ENCODE data around the gene KDM6B. TPM values are rescaled to one million over a fixed set of nuclear protein-coding genes. Genes with fewer than 3 reads are reported as not detected.

KDM6B gene
- total and polyA plus RNA-seq, 9 of the 15 experiments (the other 6 are each of a cell fraction or from before 2014, with no cell fraction given), result 0.01 to 22.9 (median 2.2) TPM

DNA sequence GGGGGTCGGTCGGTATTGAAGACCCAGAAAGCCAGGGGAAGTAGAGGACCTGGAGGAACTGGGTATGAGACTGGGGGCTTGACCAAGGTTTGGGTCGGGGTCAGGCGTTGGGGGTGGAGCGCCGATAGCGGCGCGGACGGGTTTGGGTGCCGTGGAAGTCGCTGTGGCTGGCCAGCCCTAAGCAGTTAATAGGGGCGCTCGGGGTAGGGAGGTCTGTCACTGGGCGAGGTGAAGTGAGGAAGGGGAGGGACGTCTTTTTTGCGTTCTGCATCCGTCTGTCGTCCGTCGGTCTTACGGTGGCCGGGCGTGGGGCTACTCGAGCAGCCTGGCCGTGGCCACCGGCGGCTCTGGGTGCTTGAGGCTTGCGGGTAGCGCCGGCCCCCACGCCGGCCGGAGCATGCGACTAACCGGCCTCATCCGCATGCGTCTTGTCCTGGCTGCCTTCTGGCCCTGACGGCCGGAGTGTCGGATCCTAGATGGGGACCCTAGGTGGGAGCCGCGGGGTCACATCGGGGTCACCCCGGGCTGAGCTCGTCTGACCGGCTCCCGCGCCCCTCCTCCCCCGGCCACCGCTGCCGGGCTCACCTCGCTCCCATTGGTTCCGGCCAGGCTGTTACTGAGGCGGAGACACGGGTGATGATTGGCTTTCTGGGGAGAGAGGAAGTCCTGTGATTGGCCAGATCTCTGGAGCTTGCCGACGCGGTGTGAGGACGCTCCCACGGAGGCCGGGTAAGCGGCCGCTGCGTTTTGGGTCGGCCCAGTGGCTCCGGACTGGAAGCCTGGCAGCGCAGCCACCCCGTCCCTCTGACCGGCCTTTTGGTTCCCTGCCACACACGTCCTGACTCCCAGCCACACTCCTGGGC, 10.5 kb downstream of the KDM6B start (continued):
- TF ChIP-seq RAD21 (CRISPR knock-in tag; conservative IDR thresholded peaks at IDR 0.05 in 1 of 2, IDR thresholded peaks at IDR 0.05 in 1 of 2) (no peak), EWSR1 (IDR thresholded peaks at IDR 0.05; ENCODE audit: borderline replicate concordance, low read depth, partially characterized antibody) (no peak), FOXA3 (CRISPR knock-in tag; conservative IDR thresholded peaks at IDR 0.05 in 1 of 2, IDR thresholded peaks at IDR 0.05 in 1 of 2) (no peak), FOXM1 (IDR thresholded peaks at IDR 0.05; ENCODE audit: low read depth) (no peak), FOXM1 (CRISPR knock-in tag; IDR thresholded peaks at IDR 0.05; ENCODE audit: low read depth) (no peak), NBN (IDR thresholded peaks at IDR 0.05; ENCODE audit: low read depth) (no peak), YBX1 (IDR thresholded peaks at IDR 0.05) (no peak), L3MBTL2 (IDR thresholded peaks at IDR 0.05) (peak; percentile 43; the same call in 1 of the 2 replicates), KDM5B (IDR thresholded peaks at IDR 0.05; ENCODE audit: insufficient replicate concordance, low read depth, low read length) (no peak), POLR2A (conservative IDR thresholded peaks at IDR 0.05) (peak; percentile 79), CEBPB (tag; IDR thresholded peaks at IDR 0.05) (no peak), PPARD (CRISPR knock-in tag; IDR thresholded peaks at IDR 0.05) (no peak), ZNF431 (CRISPR knock-in tag; IDR thresholded peaks at IDR 0.05) (no peak)
- TF ChIP-seq, protein P1, sequence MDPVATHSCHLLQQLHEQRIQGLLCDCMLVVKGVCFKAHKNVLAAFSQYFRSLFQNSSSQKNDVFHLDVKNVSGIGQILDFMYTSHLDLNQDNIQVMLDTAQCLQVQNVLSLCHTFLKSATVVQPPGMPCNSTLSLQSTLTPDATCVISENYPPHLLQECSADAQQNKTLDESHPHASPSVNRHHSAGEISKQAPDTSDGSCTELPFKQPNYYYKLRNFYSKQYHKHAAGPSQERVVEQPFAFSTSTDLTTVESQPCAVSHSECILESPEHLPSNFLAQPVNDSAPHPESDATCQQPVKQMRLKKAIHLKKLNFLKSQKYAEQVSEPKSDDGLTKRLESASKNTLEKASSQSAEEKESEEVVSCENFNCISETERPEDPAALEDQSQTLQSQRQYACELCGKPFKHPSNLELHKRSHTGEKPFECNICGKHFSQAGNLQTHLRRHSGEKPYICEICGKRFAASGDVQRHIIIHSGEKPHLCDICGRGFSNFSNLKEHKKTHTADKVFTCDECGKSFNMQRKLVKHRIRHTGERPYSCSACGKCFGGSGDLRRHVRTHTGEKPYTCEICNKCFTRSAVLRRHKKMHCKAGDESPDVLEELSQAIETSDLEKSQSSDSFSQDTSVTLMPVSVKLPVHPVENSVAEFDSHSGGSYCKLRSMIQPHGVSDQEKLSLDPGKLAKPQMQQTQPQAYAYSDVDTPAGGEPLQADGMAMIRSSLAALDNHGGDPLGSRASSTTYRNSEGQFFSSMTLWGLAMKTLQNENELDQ (CRISPR knock-in tag; IDR thresholded peaks at IDR 0.05; ENCODE audit: borderline replicate concordance), result no peak
- TF ChIP-seq, protein P2, sequence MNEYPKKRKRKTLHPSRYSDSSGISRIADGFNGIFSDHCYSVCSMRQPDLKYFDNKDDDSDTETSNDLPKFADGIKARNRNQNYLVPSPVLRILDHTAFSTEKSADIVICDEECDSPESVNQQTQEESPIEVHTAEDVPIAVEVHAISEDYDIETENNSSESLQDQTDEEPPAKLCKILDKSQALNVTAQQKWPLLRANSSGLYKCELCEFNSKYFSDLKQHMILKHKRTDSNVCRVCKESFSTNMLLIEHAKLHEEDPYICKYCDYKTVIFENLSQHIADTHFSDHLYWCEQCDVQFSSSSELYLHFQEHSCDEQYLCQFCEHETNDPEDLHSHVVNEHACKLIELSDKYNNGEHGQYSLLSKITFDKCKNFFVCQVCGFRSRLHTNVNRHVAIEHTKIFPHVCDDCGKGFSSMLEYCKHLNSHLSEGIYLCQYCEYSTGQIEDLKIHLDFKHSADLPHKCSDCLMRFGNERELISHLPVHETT (CRISPR knock-in tag; conservative IDR thresholded peaks at IDR 0.05 in 1 of 2, IDR thresholded peaks at IDR 0.05 in 1 of 2), result peak in 1 of 2 experiments; percentile 42; a peak in 1 of 4 replicates

Measured in K562 (cell line).